H1 (cell line): Measurements from ENCODE around the gene CIPC. TPM values are rescaled to one million over a fixed set of nuclear protein-coding genes. Genes with fewer than 3 reads are reported as not detected.

Experiments used
- ATF2 ChIP-seq: IDR thresholded peaks from 2 replicates; pipeline ENCODE4 v1.6.1; 2012; ENCODE audit warnings: low read length, inconsistent platforms
- BACH1 ChIP-seq: IDR thresholded peaks from 2 replicates; pipeline ENCODE4 v1.6.1; 2012; ENCODE audit warnings: low read length, improper control_type of control experiment
- CHD7 ChIP-seq: fragments of 300-600 bp; sonication (generic); IDR thresholded peaks from 2 replicates; pipeline ENCODE4 v1.7.1; 2012; ENCODE audit warnings: low read length, moderate library complexity, mild to moderate bottlenecking, inconsistent platforms; ENCODE audit not compliant: insufficient replicate concordance
- HDAC6 ChIP-seq: IDR thresholded peaks from one replicate; pipeline ENCODE4 v1.7.1; 2012; ENCODE audit warnings: low read depth, mild to moderate bottlenecking, inconsistent platforms, low read length, moderate library complexity
- JUN ChIP-seq: IDR thresholded peaks from 2 replicates; pipeline ENCODE4 v1.6.1; 2011; ENCODE audit warnings: low read depth, mild to moderate bottlenecking, improper control_type of control experiment, low read length
- JUND ChIP-seq: IDR thresholded peaks from 2 replicates; pipeline ENCODE4 v1.6.1; 2011; ENCODE audit warnings: mild to moderate bottlenecking, improper control_type of control experiment, low read length
- POLR2A ChIP-seq, 2 experiments: IDR thresholded peaks; 1 replicate in 1 of 2; 2 replicates in 1 of 2; pipeline ENCODE4 v1.6.1; 2011; ENCODE audit warnings: low read depth in 2 of 2, low read length in 2 of 2, mild to moderate bottlenecking in 2 of 2; ENCODE audit errors: control extremely low read depth in 1 of 2
- polyA plus RNA-seq, 7 experiments: library from polyadenylated mRNA; depleted of rRNA in 3 of 7; stranded (reverse) in 5 of 7; unstranded in 2 of 7; fragments of >200 nt in 5 of 7; fragments of 200-250 nt in 2 of 7; gene quantifications; 1 replicate in 5 of 7; 2 replicates in 1 of 7; 4 replicates in 1 of 7; pipeline versions ENCODE4 v1.2.1 to v1.2.3, GENCODE V29; 2011 to 2013; ENCODE audit warnings: missing spikeins in 2 of 7, mixed read lengths in 2 of 7
- total RNA-seq: library from RNA; stranded (reverse); fragmentation: NEBNext Ultra II Directional; extraction: Animal tissue kit (Norgen Biotek cat#: 25700); gene quantifications from 2 replicates; pipeline ENCODE4 v1.2.1, GENCODE V29; 2021

Gene CIPC
- total and polyA plus RNA-seq, 2 of the 8 experiments (the other 6 are each of a cell fraction or from before 2014, with no cell fraction given) = 13.9 to 32.7 TPM

- TF ChIP-seq CHD7 = peak; percentile 21
- TF ChIP-seq ATF2 = peak; percentile 76; the same call in 1 of the 2 replicates
- TF ChIP-seq JUND = 0 out of 2 replicates have a peak, but pooled peaks have one; percentile 32
- TF ChIP-seq BACH1 = peak; percentile 73
- no peak for TF ChIP-seq JUN
- TF ChIP-seq POLR2A (IDR thresholded peaks at IDR 0.05; ENCODE audit: control extremely low read depth in 1 of 2, low read depth in 2 of 2, low read length in 2 of 2) = peak in 1 of 2 experiments; percentile 73; a peak in 2 of 3 replicates
- TF ChIP-seq HDAC6 = no peak
These were observed 13.0 kb downstream of the CIPC start (continued) for GRCh38 chr14:77111021-77111420.
